ENCODE data around the gene FEZF2.

Gene FEZF2

GRCh38 chr3:62335196-62335595 lies 38.2 kb downstream of the FEZF2 start:
- intact Hi-C loops (cut with DNase I) = no loop called here

GRCh38 chr3:62332835-62333244 lies 40.5 kb downstream of the FEZF2 start:
- intact Hi-C loops (cut with DNase I) = loop anchor here (2.0 kb wide), 1 partner anchor 226 kb away; no protein-coding TSS in a partner anchor
- DNase-seq = no peak

More at GRCh38 chr3:62335196-62335595, 38.2 kb downstream of the FEZF2 start:
- DNase-seq = no peak

GRCh38 chr3:62332017-62332416 lies 41.3 kb downstream of the FEZF2 start:
- intact Hi-C loops (cut with DNase I) = loop anchor here (2.0 kb wide), 1 partner anchor 227 kb away; no protein-coding TSS in a partner anchor

GRCh38 chr3:62329971-62330370 lies 43.4 kb downstream of the FEZF2 start:
- intact Hi-C loops (cut with DNase I) = no loop called here
- DNase-seq = peak in 6 of 10 donors; percentile 22 to 84 (median 54)

More at GRCh38 chr3:62332017-62332416, 41.3 kb downstream of the FEZF2 start:
- no peak for DNase-seq

GRCh38 chr3:62325896-62326295 lies 47.5 kb downstream of the FEZF2 start:
- intact Hi-C loops (cut with DNase I) = no loop called here
- no peak for DNase-seq

- DNase-seq = no peak
- intact Hi-C loops (cut with DNase I) = no loop called here
These were observed 50.1 kb downstream of the FEZF2 start for GRCh38 chr3:62323241-62323640.

Measured in posterior cingulate gyrus (tissue), 11 donors.